A673 (cell line): ENCODE measurements around the gene ADSS2.

Source experiments
- CTCF ChIP-seq: fragments of 300-800, 200-600 bp; sonication (generic); conservative IDR thresholded peaks from 2 replicates; pipeline ENCODE4 v1.5.1; 2017; ENCODE audit warnings: low read depth, mild to moderate bottlenecking, antibody characterized with exemption, low read length, moderate library complexity, mixed read lengths
- EZH2 ChIP-seq: fragments of 200-600 bp; sonication (generic); IDR thresholded peaks from 2 replicates; pipeline ENCODE4 v1.6.1; 2017; ENCODE audit warnings: borderline replicate concordance, low read depth, mild to moderate bottlenecking, mixed read lengths, antibody characterized with exemption, low read length; ENCODE audit not compliant: poor library complexity, severe bottlenecking

GRCh38 chr1:244424649-244425334, 26.9 kb downstream of the ADSS2 start:
- TF ChIP-seq EZH2 (no peak), CTCF (no peak)
